Measurements from ENCODE around the gene IGHMBP2. TPM values are rescaled to one million over a fixed set of nuclear protein-coding genes. Genes with fewer than 3 reads are reported as not detected.
A peak's percentile ranks its signal among the peaks of the same experiment; 100 is the strongest.

The IGHMBP2 gene
- total RNA-seq, 1 donor from 2014 or later = 18.1 TPM

GRCh38 chr11:68947151-68947550 lies 43.5 kb downstream of the IGHMBP2 start:
- Mint-ChIP-seq H3K9me3 (ENCODE audit: low read depth) (no peaks in the 10 kb centered on the region), H3K27ac (ENCODE audit: unreplicated experiment) (peak overlapping the region; percentile 96), H3K4me1 (ENCODE audit: low read depth) (peaks cover 32% of the 10 kb centered on the region), H3K27me3 (ENCODE audit: low read depth) (no peaks in the 10 kb centered on the region), H3K36me3 (ENCODE audit: low read depth) (no peaks in the 10 kb centered on the region), H3K4me3 (ENCODE audit: unreplicated experiment) (no peak overlapping the region)
- no peak for DNase-seq (ENCODE audit: low spot score)
- TF ChIP-seq, protein P1, sequence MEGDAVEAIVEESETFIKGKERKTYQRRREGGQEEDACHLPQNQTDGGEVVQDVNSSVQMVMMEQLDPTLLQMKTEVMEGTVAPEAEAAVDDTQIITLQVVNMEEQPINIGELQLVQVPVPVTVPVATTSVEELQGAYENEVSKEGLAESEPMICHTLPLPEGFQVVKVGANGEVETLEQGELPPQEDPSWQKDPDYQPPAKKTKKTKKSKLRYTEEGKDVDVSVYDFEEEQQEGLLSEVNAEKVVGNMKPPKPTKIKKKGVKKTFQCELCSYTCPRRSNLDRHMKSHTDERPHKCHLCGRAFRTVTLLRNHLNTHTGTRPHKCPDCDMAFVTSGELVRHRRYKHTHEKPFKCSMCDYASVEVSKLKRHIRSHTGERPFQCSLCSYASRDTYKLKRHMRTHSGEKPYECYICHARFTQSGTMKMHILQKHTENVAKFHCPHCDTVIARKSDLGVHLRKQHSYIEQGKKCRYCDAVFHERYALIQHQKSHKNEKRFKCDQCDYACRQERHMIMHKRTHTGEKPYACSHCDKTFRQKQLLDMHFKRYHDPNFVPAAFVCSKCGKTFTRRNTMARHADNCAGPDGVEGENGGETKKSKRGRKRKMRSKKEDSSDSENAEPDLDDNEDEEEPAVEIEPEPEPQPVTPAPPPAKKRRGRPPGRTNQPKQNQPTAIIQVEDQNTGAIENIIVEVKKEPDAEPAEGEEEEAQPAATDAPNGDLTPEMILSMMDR (IDR thresholded peaks at IDR 0.05) = no peak

GRCh38 chr11:68948496-68948895 lies 44.8 kb downstream of the IGHMBP2 start:
- DNase-seq (ENCODE audit: low spot score) = no peak
- Mint-ChIP-seq H3K4me3 (ENCODE audit: unreplicated experiment) (no peak overlapping the region), H3K4me1 (ENCODE audit: low read depth) (peaks cover 19% of the 10 kb centered on the region), H3K27me3 (ENCODE audit: low read depth) (no peaks in the 10 kb centered on the region), H3K9me3 (ENCODE audit: low read depth) (no peaks in the 10 kb centered on the region), H3K27ac (ENCODE audit: unreplicated experiment) (no peak overlapping the region), H3K36me3 (ENCODE audit: low read depth) (no peaks in the 10 kb centered on the region)
- TF ChIP-seq, protein P1 (IDR thresholded peaks at IDR 0.05) = no peak

DNA sequence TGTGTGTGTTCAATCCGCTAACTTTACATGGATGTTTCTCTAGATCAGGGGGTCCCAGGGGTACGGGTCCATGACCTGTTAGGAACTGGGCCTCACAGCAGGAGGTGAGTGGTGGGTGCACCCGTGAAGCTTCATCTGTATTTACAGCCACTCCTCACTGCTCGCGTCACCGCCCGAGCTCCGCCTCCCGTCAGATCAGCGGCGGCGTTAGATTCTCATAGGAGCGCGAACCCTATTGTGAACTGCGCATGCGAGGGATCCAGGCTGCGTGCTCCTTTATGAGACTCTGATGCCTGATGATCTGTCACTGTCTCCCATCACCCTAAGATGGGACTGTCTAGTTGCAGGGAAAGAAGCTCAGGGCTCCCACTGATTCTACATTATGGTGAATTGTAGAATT lies 45.2 kb downstream of the IGHMBP2 start:
- H3K4me1 Mint-ChIP-seq (ENCODE audit: low read depth) = peaks cover 18% of the 10 kb centered on the region
- H3K9me3 Mint-ChIP-seq (ENCODE audit: low read depth) = no peaks in the 10 kb centered on the region
- H3K36me3 Mint-ChIP-seq (ENCODE audit: low read depth) = no peaks in the 10 kb centered on the region
- no peaks in the 10 kb centered on the region for H3K27me3 Mint-ChIP-seq (ENCODE audit: low read depth)
- TF ChIP-seq, protein P1 (IDR thresholded peaks at IDR 0.05) = no peak
- DNase-seq (ENCODE audit: low spot score) = no peak
- H3K27ac Mint-ChIP-seq (ENCODE audit: unreplicated experiment) = no peak overlapping the region
- no peak overlapping the region for H3K4me3 Mint-ChIP-seq (ENCODE audit: unreplicated experiment)

- no peak overlapping the region for H3K27ac Mint-ChIP-seq (ENCODE audit: unreplicated experiment)
These were observed 46.6 kb downstream of the IGHMBP2 start for GRCh38 chr11:68950270-68950669.

GRCh38 chr11:68950762-68951161 lies 47.1 kb downstream of the IGHMBP2 start:
- TF ChIP-seq, protein P1 (IDR thresholded peaks at IDR 0.05) = no peak
- Mint-ChIP-seq H3K9me3 (ENCODE audit: low read depth) (no peaks in the 10 kb centered on the region), H3K27ac (ENCODE audit: unreplicated experiment) (no peak overlapping the region), H3K4me3 (ENCODE audit: unreplicated experiment) (no peak overlapping the region), H3K4me1 (ENCODE audit: low read depth) (peaks cover 18% of the 10 kb centered on the region), H3K36me3 (ENCODE audit: low read depth) (no peaks in the 10 kb centered on the region), H3K27me3 (ENCODE audit: low read depth) (no peaks in the 10 kb centered on the region)
- no peak for DNase-seq (ENCODE audit: low spot score)

More at GRCh38 chr11:68950270-68950669, 46.6 kb downstream of the IGHMBP2 start:
- H3K4me3 Mint-ChIP-seq (ENCODE audit: unreplicated experiment) = no peak overlapping the region
- TF ChIP-seq, protein P1 (IDR thresholded peaks at IDR 0.05) = peak; percentile 73
- H3K36me3 Mint-ChIP-seq (ENCODE audit: low read depth) = no peaks in the 10 kb centered on the region
- no peaks in the 10 kb centered on the region for H3K9me3 Mint-ChIP-seq (ENCODE audit: low read depth)
- H3K27me3 Mint-ChIP-seq (ENCODE audit: low read depth) = no peaks in the 10 kb centered on the region
- no peak for DNase-seq (ENCODE audit: low spot score)
- H3K4me1 Mint-ChIP-seq (ENCODE audit: low read depth) = peaks cover 22% of the 10 kb centered on the region
